Heart left ventricle (tissue), 13 donors: Measurements from ENCODE around the gene TMC5.

ENCODE experiments used
- POLR2A ChIP-seq, 2 donors: fragments of 450-650 bp; IDR thresholded peaks; one replicate each; pipeline ENCODE4 v1.6.1; 2017; ENCODE audit warnings: antibody characterized with exemption in 2 of 2, mild to moderate bottlenecking in 2 of 2, moderate library complexity in 2 of 2
- TF ChIP-seq, protein P1 (sequence below), 12 donors: fragments of 200-600 bp; sonication (generic) in 4 of 12; IDR thresholded peaks; one replicate each; pipeline versions ENCODE4 v1.5.0 to v1.8.0; 2018 to 2022; ENCODE audit warnings: antibody characterized with exemption in 12 of 12, mild to moderate bottlenecking in 5 of 12
- donor health status: ischemic (EF 13 %, LVEDD 7.1; RV severe dilation, severe dysfunction).
- donor health status: DM: no; HTN: yes; CAD: no.
- donor health status: DM: no; HTN: no; CAD: no.
- donor health status: ischemic (EF 25% LVEDD 6.9; RV normal size, moderate dysfunction).
- donor health status: ischemic (EF 25% LVEDD 5.7; RV mildly dilated, moderate dysfunction).
- donor health status: ischemic (EF 35%, LVEDD 5.7; RV mildly dilated, moderate dysfunction).
- donor health status: nonischemic (EF 11% LVEDD 7.7; RV severe dilation, severe dysfunction).
- donor health status: DM: yes; HTN: yes; CAD: no.
- donor health status: PGD.
- donor health status: ischemic (EF 29% LVEDD 5.4; RV normal size, mild dysfunction).
- donor health status: nonischemic (EF 23%, LVEDD 6.1; RV moderate dilation, normal function).

DNA sequence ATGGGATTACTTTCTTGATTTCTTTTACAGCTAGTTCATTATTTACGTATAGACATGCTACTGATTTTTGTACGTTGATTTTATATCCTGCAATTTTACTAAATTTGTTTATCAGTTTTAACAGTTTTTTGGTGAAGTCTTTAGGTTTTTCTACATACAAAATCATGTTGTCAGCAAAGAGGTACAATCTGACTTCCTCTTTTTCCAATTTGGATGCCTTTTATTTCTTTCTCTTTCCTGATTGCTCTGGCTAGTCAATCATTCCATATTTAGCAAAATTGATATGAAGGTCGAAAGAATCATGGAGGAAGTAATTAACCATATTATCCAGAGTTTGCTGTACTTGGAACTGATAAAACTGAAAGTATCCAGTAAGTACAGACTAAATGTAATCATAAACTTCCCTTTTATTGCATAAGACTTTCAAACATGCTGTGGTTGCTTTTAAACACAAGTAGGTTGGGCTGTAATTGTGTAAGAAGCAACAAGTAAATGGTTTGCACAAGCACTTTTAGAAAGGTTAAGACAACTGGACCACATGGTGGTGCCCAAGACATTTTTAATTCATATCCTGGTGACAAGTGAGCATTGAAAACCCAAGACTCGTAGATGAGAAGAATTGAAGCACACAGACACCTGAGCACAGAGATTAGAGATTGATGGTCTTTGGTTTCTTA is 95.8 kb downstream of the TMC5 start:
- TF ChIP-seq, protein P1, sequence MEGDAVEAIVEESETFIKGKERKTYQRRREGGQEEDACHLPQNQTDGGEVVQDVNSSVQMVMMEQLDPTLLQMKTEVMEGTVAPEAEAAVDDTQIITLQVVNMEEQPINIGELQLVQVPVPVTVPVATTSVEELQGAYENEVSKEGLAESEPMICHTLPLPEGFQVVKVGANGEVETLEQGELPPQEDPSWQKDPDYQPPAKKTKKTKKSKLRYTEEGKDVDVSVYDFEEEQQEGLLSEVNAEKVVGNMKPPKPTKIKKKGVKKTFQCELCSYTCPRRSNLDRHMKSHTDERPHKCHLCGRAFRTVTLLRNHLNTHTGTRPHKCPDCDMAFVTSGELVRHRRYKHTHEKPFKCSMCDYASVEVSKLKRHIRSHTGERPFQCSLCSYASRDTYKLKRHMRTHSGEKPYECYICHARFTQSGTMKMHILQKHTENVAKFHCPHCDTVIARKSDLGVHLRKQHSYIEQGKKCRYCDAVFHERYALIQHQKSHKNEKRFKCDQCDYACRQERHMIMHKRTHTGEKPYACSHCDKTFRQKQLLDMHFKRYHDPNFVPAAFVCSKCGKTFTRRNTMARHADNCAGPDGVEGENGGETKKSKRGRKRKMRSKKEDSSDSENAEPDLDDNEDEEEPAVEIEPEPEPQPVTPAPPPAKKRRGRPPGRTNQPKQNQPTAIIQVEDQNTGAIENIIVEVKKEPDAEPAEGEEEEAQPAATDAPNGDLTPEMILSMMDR (IDR thresholded peaks at IDR 0.05) = no peak
- TF ChIP-seq POLR2A (IDR thresholded peaks at IDR 0.05) = no peak
